ENCODE data around the gene ATAT1. TPM values are rescaled to one million over a fixed set of nuclear protein-coding genes. Genes with fewer than 3 reads are reported as not detected.

Gene ATAT1
- total and polyA plus RNA-seq, 2 of the 13 experiments (the other 11 are each of a cell fraction or from before 2014, with no cell fraction given): 9.2 to 23.6 TPM

DNA sequence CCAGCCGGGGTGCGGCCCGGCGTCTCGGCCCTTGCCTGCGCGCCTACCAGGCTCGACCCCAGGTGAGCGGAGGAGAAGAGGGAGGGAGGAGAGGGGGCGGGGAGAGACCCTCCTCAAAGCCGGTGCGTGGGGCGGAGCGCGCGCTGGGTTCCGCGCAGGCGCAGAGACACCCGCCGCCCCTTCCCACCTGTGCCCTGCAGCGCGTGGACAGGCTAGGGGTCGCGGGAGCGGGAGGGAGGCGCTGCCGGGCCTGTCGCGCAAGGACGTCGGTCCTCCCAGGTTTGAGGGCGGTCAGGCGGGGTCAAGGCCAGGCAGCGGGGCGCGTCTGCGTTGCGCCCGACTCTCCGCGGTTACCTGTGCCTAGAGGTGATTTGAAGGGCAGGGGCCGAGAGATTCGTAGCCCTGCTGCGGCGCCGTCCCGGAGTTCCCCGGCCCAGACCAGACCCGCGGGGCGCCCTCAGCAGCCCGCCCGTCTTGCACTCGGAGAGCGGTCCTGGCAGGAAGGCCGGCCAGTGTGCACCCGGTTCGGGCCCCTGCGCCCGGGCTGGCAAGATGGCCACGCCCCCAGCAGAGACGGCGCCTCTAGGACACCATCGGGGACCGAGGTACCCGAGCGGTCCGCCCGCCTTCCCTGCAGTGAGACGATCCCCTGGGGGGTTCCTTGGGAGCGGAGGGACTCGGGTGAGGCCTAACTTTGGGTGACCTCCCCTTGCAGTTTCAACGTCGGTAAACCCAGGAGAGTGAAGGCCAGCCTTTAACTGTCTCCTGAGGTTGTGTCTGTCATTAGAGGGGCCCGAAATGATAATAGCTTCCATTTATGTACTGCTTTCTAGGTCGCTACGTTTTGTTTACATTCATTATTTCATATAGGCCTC lies 20.8 kb downstream of the ATAT1 start (continued):
- TF ChIP-seq, protein P1, sequence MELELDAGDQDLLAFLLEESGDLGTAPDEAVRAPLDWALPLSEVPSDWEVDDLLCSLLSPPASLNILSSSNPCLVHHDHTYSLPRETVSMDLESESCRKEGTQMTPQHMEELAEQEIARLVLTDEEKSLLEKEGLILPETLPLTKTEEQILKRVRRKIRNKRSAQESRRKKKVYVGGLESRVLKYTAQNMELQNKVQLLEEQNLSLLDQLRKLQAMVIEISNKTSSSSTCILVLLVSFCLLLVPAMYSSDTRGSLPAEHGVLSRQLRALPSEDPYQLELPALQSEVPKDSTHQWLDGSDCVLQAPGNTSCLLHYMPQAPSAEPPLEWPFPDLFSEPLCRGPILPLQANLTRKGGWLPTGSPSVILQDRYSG (CRISPR knock-in tag; IDR thresholded peaks at IDR 0.05): peak; percentile 85; the same call in 1 of the 2 replicates
- TF ChIP-seq, protein P2, sequence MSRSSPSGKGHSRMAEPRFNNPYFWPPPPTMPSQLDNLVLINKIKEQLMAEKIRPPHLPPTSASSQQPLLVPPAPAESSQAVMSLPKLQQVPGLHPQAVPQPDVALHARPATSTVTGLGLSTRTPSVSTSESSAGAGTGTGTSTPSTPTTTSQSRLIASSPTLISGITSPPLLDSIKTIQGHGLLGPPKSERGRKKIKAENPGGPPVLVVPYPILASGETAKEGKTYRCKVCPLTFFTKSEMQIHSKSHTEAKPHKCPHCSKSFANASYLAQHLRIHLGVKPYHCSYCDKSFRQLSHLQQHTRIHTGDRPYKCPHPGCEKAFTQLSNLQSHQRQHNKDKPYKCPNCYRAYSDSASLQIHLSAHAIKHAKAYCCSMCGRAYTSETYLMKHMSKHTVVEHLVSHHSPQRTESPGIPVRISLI (CRISPR knock-in tag; IDR thresholded peaks at IDR 0.05; ENCODE audit: borderline replicate concordance): peak; percentile 60; the same call in 1 of the 2 replicates
- TF ChIP-seq ZNF558 (CRISPR knock-in tag; IDR thresholded peaks at IDR 0.05; ENCODE audit: borderline replicate concordance): peak; percentile 99; the same call in 1 of the 2 replicates
- no peak for TF ChIP-seq ZNF780A (CRISPR knock-in tag; IDR thresholded peaks at IDR 0.05)
- TF ChIP-seq, protein P3, sequence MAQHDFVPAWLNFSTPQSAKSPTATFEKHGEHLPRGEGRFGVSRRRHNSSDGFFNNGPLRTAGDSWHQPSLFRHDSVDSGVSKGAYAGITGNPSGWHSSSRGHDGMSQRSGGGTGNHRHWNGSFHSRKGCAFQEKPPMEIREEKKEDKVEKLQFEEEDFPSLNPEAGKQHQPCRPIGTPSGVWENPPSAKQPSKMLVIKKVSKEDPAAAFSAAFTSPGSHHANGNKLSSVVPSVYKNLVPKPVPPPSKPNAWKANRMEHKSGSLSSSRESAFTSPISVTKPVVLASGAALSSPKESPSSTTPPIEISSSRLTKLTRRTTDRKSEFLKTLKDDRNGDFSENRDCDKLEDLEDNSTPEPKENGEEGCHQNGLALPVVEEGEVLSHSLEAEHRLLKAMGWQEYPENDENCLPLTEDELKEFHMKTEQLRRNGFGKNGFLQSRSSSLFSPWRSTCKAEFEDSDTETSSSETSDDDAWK (CRISPR knock-in tag; IDR thresholded peaks at IDR 0.05): no peak
- TF ChIP-seq ZNF607 (CRISPR knock-in tag; IDR thresholded peaks at IDR 0.05; ENCODE audit: borderline replicate concordance): peak; percentile 96
- TF ChIP-seq, protein P4, sequence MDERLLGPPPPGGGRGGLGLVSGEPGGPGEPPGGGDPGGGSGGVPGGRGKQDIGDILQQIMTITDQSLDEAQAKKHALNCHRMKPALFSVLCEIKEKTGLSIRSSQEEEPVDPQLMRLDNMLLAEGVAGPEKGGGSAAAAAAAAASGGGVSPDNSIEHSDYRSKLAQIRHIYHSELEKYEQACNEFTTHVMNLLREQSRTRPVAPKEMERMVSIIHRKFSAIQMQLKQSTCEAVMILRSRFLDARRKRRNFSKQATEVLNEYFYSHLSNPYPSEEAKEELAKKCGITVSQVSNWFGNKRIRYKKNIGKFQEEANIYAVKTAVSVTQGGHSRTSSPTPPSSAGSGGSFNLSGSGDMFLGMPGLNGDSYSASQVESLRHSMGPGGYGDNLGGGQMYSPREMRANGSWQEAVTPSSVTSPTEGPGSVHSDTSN (CRISPR knock-in tag; IDR thresholded peaks at IDR 0.05): no peak
- TF ChIP-seq ZMYM4 (CRISPR knock-in tag; IDR thresholded peaks at IDR 0.05): peak; percentile 93
- TF ChIP-seq, protein P5, sequence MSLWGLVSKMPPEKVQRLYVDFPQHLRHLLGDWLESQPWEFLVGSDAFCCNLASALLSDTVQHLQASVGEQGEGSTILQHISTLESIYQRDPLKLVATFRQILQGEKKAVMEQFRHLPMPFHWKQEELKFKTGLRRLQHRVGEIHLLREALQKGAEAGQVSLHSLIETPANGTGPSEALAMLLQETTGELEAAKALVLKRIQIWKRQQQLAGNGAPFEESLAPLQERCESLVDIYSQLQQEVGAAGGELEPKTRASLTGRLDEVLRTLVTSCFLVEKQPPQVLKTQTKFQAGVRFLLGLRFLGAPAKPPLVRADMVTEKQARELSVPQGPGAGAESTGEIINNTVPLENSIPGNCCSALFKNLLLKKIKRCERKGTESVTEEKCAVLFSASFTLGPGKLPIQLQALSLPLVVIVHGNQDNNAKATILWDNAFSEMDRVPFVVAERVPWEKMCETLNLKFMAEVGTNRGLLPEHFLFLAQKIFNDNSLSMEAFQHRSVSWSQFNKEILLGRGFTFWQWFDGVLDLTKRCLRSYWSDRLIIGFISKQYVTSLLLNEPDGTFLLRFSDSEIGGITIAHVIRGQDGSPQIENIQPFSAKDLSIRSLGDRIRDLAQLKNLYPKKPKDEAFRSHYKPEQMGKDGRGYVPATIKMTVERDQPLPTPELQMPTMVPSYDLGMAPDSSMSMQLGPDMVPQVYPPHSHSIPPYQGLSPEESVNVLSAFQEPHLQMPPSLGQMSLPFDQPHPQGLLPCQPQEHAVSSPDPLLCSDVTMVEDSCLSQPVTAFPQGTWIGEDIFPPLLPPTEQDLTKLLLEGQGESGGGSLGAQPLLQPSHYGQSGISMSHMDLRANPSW (CRISPR knock-in tag; IDR thresholded peaks at IDR 0.05; ENCODE audit: borderline replicate concordance): peak; percentile 74; the same call in 1 of the 2 replicates
- TF ChIP-seq FOXK2 (IDR thresholded peaks at IDR 0.05): no peak
- TF ChIP-seq KAT7 (CRISPR knock-in tag; IDR thresholded peaks at IDR 0.05; ENCODE audit: borderline replicate concordance): peak; percentile 99
- TF ChIP-seq ZFP82 (CRISPR knock-in tag; IDR thresholded peaks at IDR 0.05; ENCODE audit: borderline replicate concordance): no peak; the same call in 1 of the 2 replicates
- TF ChIP-seq PCBP2 (optimal IDR thresholded peaks at IDR 0.05; ENCODE audit: low read depth, low read length, poor library complexity, severe bottlenecking): peak; percentile 22
- no peak for TF ChIP-seq NONO (IDR thresholded peaks at IDR 0.05)
- peak; percentile 99 for TF ChIP-seq NONO (CRISPR knock-in tag; conservative IDR thresholded peaks at IDR 0.05)
- TF ChIP-seq, protein P6, sequence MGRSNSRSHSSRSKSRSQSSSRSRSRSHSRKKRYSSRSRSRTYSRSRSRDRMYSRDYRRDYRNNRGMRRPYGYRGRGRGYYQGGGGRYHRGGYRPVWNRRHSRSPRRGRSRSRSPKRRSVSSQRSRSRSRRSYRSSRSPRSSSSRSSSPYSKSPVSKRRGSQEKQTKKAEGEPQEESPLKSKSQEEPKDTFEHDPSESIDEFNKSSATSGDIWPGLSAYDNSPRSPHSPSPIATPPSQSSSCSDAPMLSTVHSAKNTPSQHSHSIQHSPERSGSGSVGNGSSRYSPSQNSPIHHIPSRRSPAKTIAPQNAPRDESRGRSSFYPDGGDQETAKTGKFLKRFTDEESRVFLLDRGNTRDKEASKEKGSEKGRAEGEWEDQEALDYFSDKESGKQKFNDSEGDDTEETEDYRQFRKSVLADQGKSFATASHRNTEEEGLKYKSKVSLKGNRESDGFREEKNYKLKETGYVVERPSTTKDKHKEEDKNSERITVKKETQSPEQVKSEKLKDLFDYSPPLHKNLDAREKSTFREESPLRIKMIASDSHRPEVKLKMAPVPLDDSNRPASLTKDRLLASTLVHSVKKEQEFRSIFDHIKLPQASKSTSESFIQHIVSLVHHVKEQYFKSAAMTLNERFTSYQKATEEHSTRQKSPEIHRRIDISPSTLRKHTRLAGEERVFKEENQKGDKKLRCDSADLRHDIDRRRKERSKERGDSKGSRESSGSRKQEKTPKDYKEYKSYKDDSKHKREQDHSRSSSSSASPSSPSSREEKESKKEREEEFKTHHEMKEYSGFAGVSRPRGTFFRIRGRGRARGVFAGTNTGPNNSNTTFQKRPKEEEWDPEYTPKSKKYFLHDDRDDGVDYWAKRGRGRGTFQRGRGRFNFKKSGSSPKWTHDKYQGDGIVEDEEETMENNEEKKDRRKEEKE (IDR thresholded peaks at IDR 0.05): no peak
- TF ChIP-seq NCOR1 (IDR thresholded peaks at IDR 0.05; ENCODE audit: borderline replicate concordance, low read length): peak; percentile 78; the same call in 1 of the 2 replicates
- TF ChIP-seq SRY (CRISPR knock-in tag; IDR thresholded peaks at IDR 0.05): peak; percentile 95
